Gastroesophageal sphincter (tissue), 4 donors: ENCODE results near the gene EBF4. TPM values are rescaled to one million over a fixed set of nuclear protein-coding genes. Genes with fewer than 3 reads are reported as not detected.

Experiments
- ATAC-seq: fragments of 150-250 bp; one replicate; pipeline ENCODE4 v1.9.1; 2016; ENCODE audit warnings: mild to moderate bottlenecking, moderate library complexity
- H3K27ac ChIP-seq, 4 donors: fragments of 200-600 bp; sonication (generic) in 3 of 4; 1 replicate in 3 of 4; 2 replicates in 1 of 4; pipeline ENCODE4 v1.5.1; 2016 to 2019
- H3K27me3 ChIP-seq: fragments of 200-600 bp; sonication (generic); one replicate; pipeline ENCODE4 v1.5.1; 2019
- H3K36me3 ChIP-seq, 2 donors: fragments of 200-600 bp; sonication (generic); one replicate each; pipeline ENCODE4 v1.5.1; 2019; ENCODE audit warnings: control low read depth in 1 of 2
- H3K4me1 ChIP-seq, 3 donors: fragments of 200-600 bp; sonication (generic); 1 replicate in 2 of 3; 2 replicates in 1 of 3; pipeline ENCODE4 v1.5.1; 2016 to 2019; ENCODE audit warnings: control low read depth in 2 of 3
- H3K4me3 ChIP-seq, 2 donors: fragments of 200-600 bp; sonication (generic); one replicate each; pipeline ENCODE4 v1.5.1; 2019; ENCODE audit warnings: mild to moderate bottlenecking in 1 of 2, moderate library complexity in 1 of 2
- H3K9me3 ChIP-seq, 3 donors: fragments of 200-600 bp; sonication (generic); one replicate each; pipeline ENCODE4 v1.5.1; 2017 to 2019; ENCODE audit warnings: control low read depth in 2 of 3
- CTCF ChIP-seq, 4 experiments: fragments of 200-600 bp in 2 of 4; fragments of 450-650 bp in 2 of 4; sonication (generic) in 1 of 4; IDR thresholded peaks; one replicate each; pipeline ENCODE4 v1.5.1; 2017 to 2019; ENCODE audit warnings: antibody characterized with exemption in 4 of 4, mild to moderate bottlenecking in 2 of 4, moderate library complexity in 2 of 4
- EP300 ChIP-seq: sonication (generic); formaldehyde crosslinking; IDR thresholded peaks from one replicate; pipeline ENCODE4 v1.6.1; 2017; ENCODE audit warnings: antibody characterized with exemption, mild to moderate bottlenecking
- POLR2A ChIP-seq, 2 donors: fragments of 450-650 bp; IDR thresholded peaks; one replicate each; pipeline ENCODE4 v1.6.1; 2017; ENCODE audit warnings: antibody characterized with exemption in 2 of 2, mild to moderate bottlenecking in 2 of 2, moderate library complexity in 1 of 2
- POLR2AphosphoS5 ChIP-seq: sonication (generic); formaldehyde crosslinking; IDR thresholded peaks from one replicate; pipeline ENCODE4 v1.6.1; 2017; ENCODE audit warnings: antibody characterized with exemption
- WGBS, 2 donors: methylation state at CpG; one replicate each; pipeline ENCODE4 v1.1.5; 2018; ENCODE audit warnings: low coverage in 1 of 2; 5-methylcytosine and 5-hydroxymethylcytosine counted together
- total RNA-seq, 4 donors: library from RNA; depleted of rRNA; stranded (reverse); fragments of >200 nt; gene quantifications; one replicate each; pipeline ENCODE4 v1.1.0, GENCODE V29; 2016

Gene EBF4
- total RNA-seq, 4 donors from 2014 or later = 14.5 to 36.6 (median 19.6) TPM

- peaks cover 75% of the 10 kb centered on the region for H3K27me3 ChIP-seq
- peak overlapping the region; percentile 22 to 52 for H3K4me3 ChIP-seq
- peaks cover 0 to 7% of the 10 kb centered on the region in 2 donors for H3K36me3 ChIP-seq
- 0 to 1% methylated on average over 2 to 7 of the region's 26 CpGs for WGBS, 2 donors
- TF ChIP-seq POLR2A (IDR thresholded peaks at IDR 0.05) (no peak), CTCF (IDR thresholded peaks at IDR 0.05) (no peak), POLR2AphosphoS5 (no peak), EP300 (no peak)
- peak overlapping the region in 3 of 4 donors; percentile 24 to 40 (median 34) for H3K27ac ChIP-seq
- H3K4me1 ChIP-seq = peaks cover 0 to 35% (median 14%) of the 10 kb centered on the region in 3 donors
- ATAC-seq = no peak
- no peaks in the 10 kb centered on the region for H3K9me3 ChIP-seq
These were observed 58.8 kb downstream of the EBF4 start for GRCh38 chr20:2751347-2751877.

- Histone ChIP-seq H3K9me3 (no peaks in the 10 kb centered on the region), H3K4me3 (peak overlapping the region; percentile 22 to 52), H3K27me3 (peaks cover 81% of the 10 kb centered on the region), H3K27ac (peak overlapping the region in 3 of 4 donors; percentile 24 to 40 (median 34)), H3K36me3 (peaks cover 0 to 7% of the 10 kb centered on the region in 2 donors), H3K4me1 (peaks cover 0 to 35% (median 14%) of the 10 kb centered on the region in 3 donors)
- TF ChIP-seq POLR2A (IDR thresholded peaks at IDR 0.05) (no peak), EP300 (no peak), CTCF (IDR thresholded peaks at IDR 0.05) (peak in 2 of 4 experiments; percentile 17 to 19), POLR2AphosphoS5 (no peak)
- peak; percentile 52 for ATAC-seq
- 0% methylated on average over 9 of the region's 93 CpGs; no CpG with 5 or more reads in 1 of the 2 donors for WGBS, 2 donors
These were observed 59.4 kb downstream of the EBF4 start for GRCh38 chr20:2751878-2752566.

- no peak for ATAC-seq
- TF ChIP-seq CTCF (IDR thresholded peaks at IDR 0.05) (peak in 3 of 4 experiments; percentile 30 to 58 (median 42)), EP300 (no peak)
- peak overlapping the region; percentile 10 to 52 for H3K4me3 ChIP-seq
- H3K36me3 ChIP-seq = peaks cover 0 to 7% of the 10 kb centered on the region in 2 donors
- H3K27me3 ChIP-seq = peaks cover 89% of the 10 kb centered on the region
- no peaks in the 10 kb centered on the region for H3K9me3 ChIP-seq
- H3K4me1 ChIP-seq = peaks cover 0 to 35% (median 14%) of the 10 kb centered on the region in 3 donors
- WGBS, 2 donors = 31% methylated on average over 4 of the region's 47 CpGs; no CpG with 5 or more reads in 1 of the 2 donors
- no peak overlapping the region for H3K27ac ChIP-seq
These were observed 60.2 kb downstream of the EBF4 start for GRCh38 chr20:2752567-2753460.

GRCh38 chr20:2753461-2754040, 61.0 kb downstream of the EBF4 start:
- peaks cover 94% of the 10 kb centered on the region for H3K27me3 ChIP-seq

More at GRCh38 chr20:2753461-2754040, 61.0 kb downstream of the EBF4 start:
- Histone ChIP-seq H3K36me3 (peaks cover 0 to 7% of the 10 kb centered on the region in 2 donors), H3K27ac (no peak overlapping the region), H3K9me3 (no peaks in the 10 kb centered on the region), H3K4me3 (no peak overlapping the region), H3K4me1 (peaks cover 0 to 35% (median 14%) of the 10 kb centered on the region in 3 donors)
- ATAC-seq = no peak
- no peak for TF ChIP-seq EP300
- TF ChIP-seq POLR2A (IDR thresholded peaks at IDR 0.05) = no peak
- no peak for TF ChIP-seq POLR2AphosphoS5
- TF ChIP-seq CTCF (IDR thresholded peaks at IDR 0.05) = no peak
- WGBS, 2 donors = no CpG with 5 or more reads among the region's 6 CpGs
